Measurements from ENCODE around the gene NAA80. TPM values are rescaled to one million over a fixed set of nuclear protein-coding genes. Genes with fewer than 3 reads are reported as not detected.

The NAA80 gene
- polyA plus RNA-seq, 3 donors = 2.3 to 21.3 (median 4.6) TPM

GRCh38 chr3:50258979-50259378, 40.2 kb downstream of the NAA80 start:
- H3K9ac ChIP-seq (ENCODE audit: insufficient read depth, low read length, poor library complexity, severe bottlenecking) = no peak overlapping the region
- TF ChIP-seq CTCF (IDR thresholded peaks at IDR 0.05) = no peak
- H3K79me2 ChIP-seq (ENCODE audit: insufficient read depth, low read length) = peaks cover 34% of the 10 kb centered on the region
- no peak overlapping the region for H2AFZ ChIP-seq (ENCODE audit: insufficient read depth, low read depth, low read length, poor library complexity, severe bottlenecking)
- Mint-ChIP-seq H3K27me3 (ENCODE audit: low read depth in 3 of 3) (peaks cover 1 to 6% (median 3%) of the 10 kb centered on the region in 3 donors), H3K9me3 (peaks cover 0 to 10% (median 4%) of the 10 kb centered on the region in 7 donors), H3K4me3 (no peak overlapping the region), H3K36me3 (peaks cover 47 to 58% of the 10 kb centered on the region in 2 donors), H3K4me1 (peaks cover 26% of the 10 kb centered on the region), H3K27ac (peak overlapping the region in 5 of 7 donors; percentile 51 to 88 (median 60))
- no peak overlapping the region for H3K4me2 ChIP-seq (replicated peaks; ENCODE audit: extremely low read depth, low read length, poor library complexity, severe bottlenecking)
- peaks cover 30 to 49% of the 10 kb centered on the region in 2 donors for H3K4me1 ChIP-seq (ENCODE audit: control insufficient read depth in 1 of 2, insufficient read depth in 2 of 2, low read length in 2 of 2)
- peaks cover 86% of the 10 kb centered on the region for H4K20me1 ChIP-seq (ENCODE audit: insufficient read depth, low read length)
- peaks cover 48 to 56% of the 10 kb centered on the region in 2 donors for H3K36me3 ChIP-seq (replicated peaks in 1 of 2; ENCODE audit: control insufficient read depth in 1 of 2, insufficient read depth in 2 of 2, low read length in 2 of 2)
- H3K4me3 ChIP-seq (replicated peaks in 1 of 3; ENCODE audit: low read depth in 2 of 3, low read length in 3 of 3) = no peak overlapping the region
- H3K27ac ChIP-seq (ENCODE audit: low read depth in 1 of 2, low read length in 2 of 2) = peak overlapping the region; percentile 5 to 31
- H3K9me3 ChIP-seq (replicated peaks in 1 of 2; ENCODE audit: control insufficient read depth in 1 of 2, insufficient read depth in 1 of 2, low read length in 2 of 2) = peaks cover 0 to 10% of the 10 kb centered on the region in 2 donors
- no peak for DNase-seq
- no peaks in the 10 kb centered on the region for H3K27me3 ChIP-seq (ENCODE audit: control insufficient read depth in 2 of 2, insufficient read depth in 2 of 2, low read length in 2 of 2)
- intact Hi-C loops (cut with micrococcal nuclease) = no loop called here
- 92% methylated on average over 14 of the region's 16 CpGs for WGBS (ENCODE audit: insufficient coverage)

- Mint-ChIP-seq H3K27me3 (ENCODE audit: low read depth in 3 of 3) (peaks cover 0 to 3% (median 3%) of the 10 kb centered on the region in 3 donors), H3K9me3 (peaks cover 0 to 10% (median 4%) of the 10 kb centered on the region in 7 donors), H3K4me1 (peaks cover 31% of the 10 kb centered on the region), H3K27ac (peak overlapping the region; percentile 49 to 89 (median 79)), H3K4me3 (no peak overlapping the region), H3K36me3 (peaks cover 55 to 66% of the 10 kb centered on the region in 2 donors)
- peak overlapping the region; percentile 33 to 41 for H3K27ac ChIP-seq (ENCODE audit: low read depth in 1 of 2, low read length in 2 of 2)
- H3K4me1 ChIP-seq (ENCODE audit: control insufficient read depth in 1 of 2, insufficient read depth in 2 of 2, low read length in 2 of 2) = peaks cover 38 to 58% of the 10 kb centered on the region in 2 donors
- H2AFZ ChIP-seq (ENCODE audit: insufficient read depth, low read depth, low read length, poor library complexity, severe bottlenecking) = no peak overlapping the region
- peaks cover 55 to 65% of the 10 kb centered on the region in 2 donors for H3K36me3 ChIP-seq (replicated peaks in 1 of 2; ENCODE audit: control insufficient read depth in 1 of 2, insufficient read depth in 2 of 2, low read length in 2 of 2)
- peaks cover 0 to 10% of the 10 kb centered on the region in 2 donors for H3K9me3 ChIP-seq (replicated peaks in 1 of 2; ENCODE audit: control insufficient read depth in 1 of 2, insufficient read depth in 1 of 2, low read length in 2 of 2)
- H3K9ac ChIP-seq (ENCODE audit: insufficient read depth, low read length, poor library complexity, severe bottlenecking) = no peak overlapping the region
- peaks cover 43% of the 10 kb centered on the region for H3K79me2 ChIP-seq (ENCODE audit: insufficient read depth, low read length)
- H3K4me2 ChIP-seq (replicated peaks; ENCODE audit: extremely low read depth, low read length, poor library complexity, severe bottlenecking) = no peak overlapping the region
- 90% methylated on average over 2 of the region's 17 CpGs for WGBS (ENCODE audit: insufficient coverage)
- H3K27me3 ChIP-seq (ENCODE audit: control insufficient read depth in 2 of 2, insufficient read depth in 2 of 2, low read length in 2 of 2) = no peaks in the 10 kb centered on the region
- H4K20me1 ChIP-seq (ENCODE audit: insufficient read depth, low read length) = peaks cover 94% of the 10 kb centered on the region
- DNase-seq = no peak
- no peak for TF ChIP-seq CTCF (IDR thresholded peaks at IDR 0.05)
- intact Hi-C loops (cut with micrococcal nuclease) = no loop called here
- no peak overlapping the region for H3K4me3 ChIP-seq (replicated peaks in 1 of 3; ENCODE audit: low read depth in 2 of 3, low read length in 3 of 3)
Measured at GRCh38 chr3:50258029-50258680, 41.0 kb downstream of the NAA80 start.
